GM10248 (cell line): Measurements from ENCODE around the gene PRKN.

ENCODE experiments used
- CTCF ChIA-PET: fragments of 300-600 bp; sonication (Branson Sonifier 250); formaldehyde crosslinking; extraction: SDS; loops from one replicate; lab custom pipeline; 2021; ENCODE audit warnings: antibody characterized with exemption; lab: Yijun Ruan, JAX
- POLR2A ChIA-PET: fragments of 350-650 bp; sonication (Branson Sonifier 250); formaldehyde crosslinking; extraction: SDS; loops from one replicate; lab custom pipeline; 2020; ENCODE audit warnings: antibody characterized with exemption; lab: Yijun Ruan, JAX
- DNase-seq: peaks from one replicate; pipeline ENCODE4 v3.0.0; 2012; ENCODE audit errors: extremely low spot score
- CTCF ChIP-seq: IDR thresholded peaks from 2 replicates; pipeline ENCODE4 v1.5.1; 2012; ENCODE audit warnings: mild to moderate bottlenecking, low read depth; ENCODE audit errors: extremely low read depth, missing control alignments, control extremely low read depth

The PRKN gene

GRCh38 chr6:162709431-162709830 is 18.1 kb downstream of the PRKN start:
- no peak for DNase-seq
- TF ChIP-seq CTCF: no peak
- CTCF ChIA-PET: no interaction called here
- POLR2A ChIA-PET: no interaction called here

- no peak for DNase-seq
- POLR2A ChIA-PET: no interaction called here
- no peak for TF ChIP-seq CTCF
- CTCF ChIA-PET: no interaction called here
Observed at GRCh38 chr6:162708971-162709370, 18.6 kb downstream of the PRKN start.

GRCh38 chr6:162706232-162706631 is 21.3 kb downstream of the PRKN start:
- no peak for DNase-seq
- no peak for TF ChIP-seq CTCF
- ChIA-PET POLR2A (no interaction called here), CTCF (interaction anchor here (1.4 to 1.5 kb wide), 3 partner anchors 30 to 39 kb away, joined by 3 to 5 read pairs (median 4); no protein-coding TSS in a partner anchor)

GRCh38 chr6:162705736-162706135 is 21.8 kb downstream of the PRKN start:
- CTCF ChIA-PET: interaction anchor here (1.4 to 1.5 kb wide), 3 partner anchors 31 to 39 kb away, joined by 3 to 5 read pairs (median 4); no protein-coding TSS in a partner anchor
- DNase-seq: no peak

GRCh38 chr6:162704001-162704400 is 23.6 kb downstream of the PRKN start:
- POLR2A ChIA-PET: no interaction called here
- no peak for DNase-seq
- TF ChIP-seq CTCF: no peak
- CTCF ChIA-PET: interaction anchor here (1.2 kb wide), 1 partner anchor 10 kb away, joined by 5 read pairs; no protein-coding TSS in a partner anchor

More at GRCh38 chr6:162705736-162706135, 21.8 kb downstream of the PRKN start:
- POLR2A ChIA-PET: no interaction called here
- TF ChIP-seq CTCF: no peak

GRCh38 chr6:162702446-162702845 is 25.1 kb downstream of the PRKN start:
- POLR2A ChIA-PET: no interaction called here
- TF ChIP-seq CTCF: no peak
- CTCF ChIA-PET: interaction anchor here (0.7 to 0.9 kb wide), 3 partner anchors 9 to 13 kb away, joined by 3 to 4 read pairs (median 4); no protein-coding TSS in a partner anchor
- DNase-seq: no peak
